HG03442 (cell line): Measurements from ENCODE around the gene NHSL2.
"Not testable (repeated sequence)": the region's sequence is repeated elsewhere in the genome, so short reads cannot be mapped to it uniquely, and the experiment has no call there.

Source experiments
- ATAC-seq: cut with Tn5 transposase; IDR thresholded peaks from one replicate; pipeline ENCODE4 v1.9.1; 2021; ENCODE audit warnings: mild to moderate bottlenecking, moderate library complexity; ENCODE audit not compliant: unreplicated experiment

NHSL2 gene

GRCh38 chrX:71910643-71910985, at the start of gene NHSL2:
TSS of gene NHSL2 (plus strand) at chrX:71910845.
- no peak for ATAC-seq

GRCh38 chrX:71867680-71868079, 43.0 kb upstream of the NHSL2 start:
- ATAC-seq, result no peak

DNA sequence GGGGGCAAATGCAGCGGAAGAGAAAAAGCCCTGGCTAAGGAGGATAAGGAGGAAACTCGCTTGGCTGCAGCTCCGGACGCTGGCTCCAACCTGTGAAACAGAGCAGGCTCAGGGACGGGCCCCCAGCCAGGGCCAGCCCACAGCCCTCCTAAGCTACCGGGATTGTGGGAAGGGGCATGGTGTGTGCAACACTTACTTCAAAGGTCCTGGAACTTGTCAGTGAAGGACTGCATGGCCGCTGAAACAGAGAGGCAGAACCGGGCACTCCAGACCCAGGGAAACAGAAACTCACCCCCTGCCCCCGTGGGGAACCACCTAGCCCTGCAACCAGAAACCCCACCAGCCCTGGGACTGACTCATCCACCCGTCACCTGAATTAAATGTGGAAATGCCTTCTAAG, 41.1 kb upstream of the NHSL2 start:
- ATAC-seq, result not testable (repeated sequence)

GRCh38 chrX:71870208-71871098, 40.2 kb upstream of the NHSL2 start:
- no peak for ATAC-seq

DNA sequence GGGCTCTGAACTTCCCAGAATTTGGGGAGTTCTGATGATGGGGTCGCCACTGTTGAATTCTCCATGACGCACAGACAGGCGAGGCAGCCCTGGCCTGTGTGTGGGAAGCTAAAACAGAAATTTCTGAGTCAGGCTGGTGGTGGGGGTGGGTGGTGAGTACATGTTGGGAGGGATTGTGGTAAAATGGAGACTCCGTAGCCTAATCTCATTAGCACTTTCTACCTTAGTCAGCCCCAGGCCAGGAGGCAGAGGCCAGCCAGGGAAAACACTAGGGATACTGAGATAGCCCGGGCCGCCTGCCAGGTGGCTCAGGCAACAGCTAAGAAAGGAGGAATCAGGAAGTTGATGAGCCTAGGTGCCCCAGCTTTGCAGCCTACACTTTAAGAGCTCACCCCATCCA, 39.3 kb upstream of the NHSL2 start:
- ATAC-seq, result no peak

DNA sequence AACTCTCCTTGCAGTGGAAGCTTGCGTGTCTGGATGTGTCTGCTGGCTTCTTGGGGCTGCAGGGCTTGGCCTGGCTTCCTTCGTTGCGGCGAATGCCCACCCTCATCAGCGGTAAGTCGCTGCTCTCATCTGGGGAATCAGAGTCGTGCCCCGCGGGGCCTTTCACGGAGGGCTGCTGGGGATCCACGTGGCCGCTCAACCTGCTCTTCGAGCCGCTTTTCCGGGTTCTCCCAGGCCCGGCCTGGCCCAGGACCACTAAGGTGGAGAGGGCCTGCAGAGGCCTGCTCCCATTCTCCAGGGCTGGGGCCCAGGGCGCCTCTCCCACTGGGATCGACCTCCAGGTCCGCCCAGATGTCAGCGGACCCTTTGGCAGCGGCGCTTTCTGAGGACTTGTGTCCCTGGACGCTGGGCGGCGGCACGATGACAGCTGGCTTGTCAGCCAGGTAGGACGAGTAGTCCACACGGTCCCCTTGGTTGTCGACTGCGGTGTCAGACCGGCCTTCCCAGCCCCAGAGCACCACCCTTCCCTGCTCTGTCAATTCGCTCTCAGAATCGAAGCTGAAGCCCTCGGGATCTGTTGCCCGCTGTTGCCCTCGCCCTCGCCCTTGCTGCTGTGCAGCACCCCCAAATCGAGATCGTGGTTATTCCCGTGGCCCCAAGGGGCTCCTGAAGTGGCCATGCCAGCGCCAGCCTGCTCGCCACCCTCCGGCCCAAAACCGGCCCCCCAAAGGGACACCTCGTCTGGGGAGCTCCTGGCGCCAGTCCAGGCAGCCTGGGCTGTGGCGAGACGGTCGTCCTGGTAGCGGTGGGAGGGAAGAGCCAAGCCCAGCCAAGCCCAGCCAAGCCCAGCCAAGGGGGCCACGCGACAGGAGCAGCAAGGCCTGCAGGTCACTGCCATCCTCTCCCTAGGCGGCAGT, 37.8 kb upstream of the NHSL2 start:
- no peak for ATAC-seq

DNA sequence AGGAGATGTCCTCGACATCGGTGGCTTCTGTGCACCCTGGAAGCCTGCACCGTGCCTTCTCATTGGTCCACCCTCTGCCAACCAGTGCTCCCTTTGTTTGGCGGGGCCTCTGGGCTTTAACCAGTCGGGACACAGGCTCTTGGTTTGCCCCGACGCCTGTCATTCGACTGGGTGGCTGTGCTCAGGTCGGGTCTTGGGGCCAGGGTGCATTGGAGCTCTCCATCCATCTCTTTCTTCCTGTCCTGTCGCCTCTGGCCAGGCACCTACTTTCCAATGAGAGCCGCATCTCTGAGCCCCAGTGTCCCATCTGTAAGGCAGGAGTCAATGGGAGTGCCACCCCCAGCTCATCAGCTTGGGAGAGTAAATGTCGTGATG, 37.2 kb upstream of the NHSL2 start:
- no peak for ATAC-seq

GRCh38 chrX:71876841-71877240, 33.8 kb upstream of the NHSL2 start:
- not testable (repeated sequence) for ATAC-seq

- no peak for ATAC-seq
These were observed 25.5 kb upstream of the NHSL2 start for GRCh38 chrX:71885099-71885498.

GRCh38 chrX:71895607-71896006, 15.0 kb upstream of the NHSL2 start:
- no peak for ATAC-seq

DNA sequence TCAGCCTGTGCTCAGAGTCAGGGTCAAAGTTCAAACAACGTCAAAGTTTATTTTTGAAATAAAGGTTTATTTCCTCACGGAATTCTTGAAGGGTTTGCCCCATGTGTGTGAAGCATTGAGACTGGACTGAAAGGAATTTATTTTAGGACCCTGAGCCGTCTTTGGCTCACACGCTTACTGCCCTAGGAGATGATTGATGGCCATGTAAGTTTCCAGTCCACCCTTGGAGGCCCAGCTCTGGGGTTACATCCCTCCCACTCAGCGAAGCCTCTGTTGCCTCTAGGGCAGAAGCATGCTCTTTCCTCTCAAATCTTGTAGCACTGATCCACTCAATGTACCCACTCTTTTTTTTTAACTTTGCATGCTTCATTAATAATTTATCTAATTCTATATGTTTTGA, 4.5 kb upstream of the NHSL2 start:
- ATAC-seq, result no peak

- ATAC-seq, result no peak
These were observed 2.3 kb upstream of the NHSL2 start for GRCh38 chrX:71908387-71908786.

GRCh38 chrX:71909956-71910355, 689 bp upstream of the NHSL2 start:
- no peak for ATAC-seq

DNA sequence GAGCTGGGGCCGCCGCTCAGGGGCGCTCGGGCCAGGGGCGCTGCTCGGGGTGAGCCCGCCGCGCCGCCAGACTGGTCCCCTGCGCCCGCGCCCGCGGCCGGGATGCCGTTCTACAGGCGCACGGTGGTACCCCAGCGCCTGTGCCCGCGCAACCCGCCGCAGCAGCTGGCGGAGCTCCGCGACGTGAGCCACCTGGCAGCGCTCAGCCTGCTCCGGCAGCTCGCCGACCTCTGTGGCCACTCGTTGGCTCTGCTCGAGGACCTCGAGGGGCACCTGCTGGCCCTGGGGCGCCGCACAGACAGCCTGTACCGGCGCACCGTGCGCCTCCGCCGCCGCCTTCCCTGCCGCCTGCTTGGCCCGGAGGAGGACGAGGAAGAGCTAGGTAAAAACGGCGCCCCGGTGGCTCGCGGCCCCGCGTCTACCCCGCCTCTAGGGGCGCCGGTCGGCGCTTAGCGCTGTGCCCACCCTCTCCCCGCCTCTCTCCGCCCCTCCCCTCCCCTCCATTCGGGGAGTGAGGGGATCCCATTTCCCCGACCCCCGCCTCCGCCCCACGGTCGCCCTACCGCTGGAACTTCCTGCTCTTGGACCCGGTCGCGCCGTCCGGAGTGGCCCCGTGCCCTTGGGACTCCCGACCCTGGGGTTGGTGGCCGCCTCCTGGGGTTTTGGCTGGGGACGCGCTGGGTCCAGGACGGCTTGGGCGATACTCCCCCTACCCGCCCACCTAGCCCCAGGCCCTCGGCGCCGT, 513 bp downstream of the NHSL2 start:
- ATAC-seq, result no peak

DNA sequence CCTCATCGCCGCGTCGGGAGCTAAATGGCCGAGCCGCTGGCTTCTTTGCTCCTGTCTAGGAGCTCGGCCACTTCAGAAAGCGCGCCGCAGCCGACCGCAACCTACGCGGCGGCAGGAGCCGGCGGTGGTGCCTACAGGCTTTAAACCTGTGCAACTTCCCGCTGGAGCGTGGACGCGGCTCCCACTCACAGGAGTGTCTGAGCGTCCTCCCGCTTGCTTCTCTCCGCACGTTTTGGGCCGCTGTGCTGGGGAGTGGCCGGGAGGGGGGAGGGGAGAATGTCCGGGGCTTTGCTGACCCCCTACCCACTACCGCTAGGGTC, 1.0 kb downstream of the NHSL2 start:
- ATAC-seq, result no peak

DNA sequence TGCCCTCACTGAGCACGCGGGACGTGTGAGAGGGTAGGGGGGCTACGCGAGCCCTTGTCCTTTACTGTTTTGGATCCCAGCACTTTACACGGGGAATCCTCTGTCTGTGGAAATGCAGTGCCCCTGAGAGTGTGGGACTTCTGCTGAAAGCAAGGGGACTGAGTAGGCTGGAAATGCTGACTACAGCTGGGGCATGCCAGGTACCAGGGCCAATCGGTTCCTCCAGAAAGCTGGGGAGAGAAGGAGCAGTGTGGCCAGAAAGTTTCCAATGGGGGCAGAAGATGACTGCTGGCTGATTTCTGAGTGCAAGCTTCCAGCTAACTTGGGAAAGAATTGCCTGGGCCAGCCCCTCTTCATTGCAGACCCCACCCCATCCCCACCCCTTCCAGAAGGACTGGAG, 1.5 kb downstream of the NHSL2 start:
- ATAC-seq, result no peak

DNA sequence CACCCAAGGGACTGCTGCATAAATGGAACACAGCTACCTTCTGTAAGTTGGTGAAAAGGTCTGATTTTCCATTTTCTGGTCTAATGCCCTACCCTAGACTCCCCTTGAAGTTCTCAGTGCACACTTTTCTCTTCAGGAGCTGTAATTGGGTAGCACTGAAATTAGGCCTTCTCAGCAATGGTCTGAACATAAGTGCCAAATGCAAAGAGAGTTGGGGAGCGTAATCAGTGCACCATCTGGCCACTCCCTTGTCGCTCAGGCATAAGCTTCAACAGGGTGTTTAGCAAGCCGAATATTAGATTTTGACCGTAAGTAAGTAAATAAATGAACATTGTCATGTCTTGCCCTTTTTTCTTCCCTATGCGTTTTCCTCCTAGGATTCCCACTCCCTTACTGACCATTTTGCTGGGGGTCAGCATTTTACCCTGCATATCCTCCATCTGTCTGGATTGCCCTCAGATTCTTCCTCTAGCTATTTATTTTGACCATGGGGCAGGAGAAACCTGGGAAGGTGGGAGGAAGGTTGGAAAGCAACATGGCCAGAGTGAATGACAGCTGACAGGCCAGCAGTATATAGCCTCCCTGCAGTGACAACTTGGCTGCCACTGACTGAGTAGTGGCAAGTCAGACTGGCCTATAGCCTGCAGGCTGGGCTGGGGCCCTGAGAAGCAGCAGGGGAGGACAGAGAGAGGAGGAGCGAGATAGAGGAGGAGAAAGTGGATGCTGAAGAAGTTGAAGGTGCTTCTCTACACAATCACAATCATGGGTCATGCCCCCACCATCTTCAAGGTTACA, 2.7 kb downstream of the NHSL2 start:
- ATAC-seq, result no peak

- ATAC-seq, result no peak
These were observed 7.1 kb downstream of the NHSL2 start for GRCh38 chrX:71917621-71918343.

- ATAC-seq, result no peak
These were observed 8.8 kb downstream of the NHSL2 start for GRCh38 chrX:71919431-71919830.

GRCh38 chrX:71919886-71920285, 9.2 kb downstream of the NHSL2 start:
- no peak for ATAC-seq
